ENCODE results near the gene ACOT11.

ACOT11 gene

DNA sequence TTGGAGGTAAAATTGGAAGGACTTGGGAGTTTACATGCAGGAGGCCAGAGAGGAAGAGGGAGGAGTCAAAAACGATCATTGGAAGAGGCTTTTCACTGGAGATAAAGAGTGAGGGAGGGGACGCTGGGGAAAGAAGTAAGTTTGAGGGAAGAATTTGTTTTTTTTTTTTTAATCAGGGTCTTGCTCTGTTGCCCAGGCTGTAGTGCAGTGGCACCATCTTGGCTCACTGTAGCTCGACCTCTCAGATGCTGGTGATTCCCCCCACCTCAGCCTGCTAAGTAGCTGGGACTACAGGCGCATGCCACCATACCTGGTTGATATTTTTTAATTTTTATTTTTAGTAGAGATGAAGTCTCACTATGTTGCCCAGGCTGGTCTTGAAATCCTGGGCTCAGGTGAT, 92.3 kb downstream of the ACOT11 start (continued):
- TF ChIP-seq ESRRG (CRISPR knock-in tag; IDR thresholded peaks at IDR 0.05) (no peak), RARB (CRISPR knock-in tag; IDR thresholded peaks at IDR 0.05) (no peak), CSDC2 (CRISPR knock-in tag; IDR thresholded peaks at IDR 0.05) (no peak), ZNF70 (CRISPR knock-in tag; IDR thresholded peaks at IDR 0.05) (no peak), ARNTL (CRISPR knock-in tag; IDR thresholded peaks at IDR 0.05; ENCODE audit: borderline replicate concordance, low read depth) (no peak), PPARA (CRISPR knock-in tag; IDR thresholded peaks at IDR 0.05; ENCODE audit: borderline replicate concordance) (no peak), TCF4 (CRISPR knock-in tag; IDR thresholded peaks at IDR 0.05; ENCODE audit: borderline replicate concordance) (no peak)

DNA sequence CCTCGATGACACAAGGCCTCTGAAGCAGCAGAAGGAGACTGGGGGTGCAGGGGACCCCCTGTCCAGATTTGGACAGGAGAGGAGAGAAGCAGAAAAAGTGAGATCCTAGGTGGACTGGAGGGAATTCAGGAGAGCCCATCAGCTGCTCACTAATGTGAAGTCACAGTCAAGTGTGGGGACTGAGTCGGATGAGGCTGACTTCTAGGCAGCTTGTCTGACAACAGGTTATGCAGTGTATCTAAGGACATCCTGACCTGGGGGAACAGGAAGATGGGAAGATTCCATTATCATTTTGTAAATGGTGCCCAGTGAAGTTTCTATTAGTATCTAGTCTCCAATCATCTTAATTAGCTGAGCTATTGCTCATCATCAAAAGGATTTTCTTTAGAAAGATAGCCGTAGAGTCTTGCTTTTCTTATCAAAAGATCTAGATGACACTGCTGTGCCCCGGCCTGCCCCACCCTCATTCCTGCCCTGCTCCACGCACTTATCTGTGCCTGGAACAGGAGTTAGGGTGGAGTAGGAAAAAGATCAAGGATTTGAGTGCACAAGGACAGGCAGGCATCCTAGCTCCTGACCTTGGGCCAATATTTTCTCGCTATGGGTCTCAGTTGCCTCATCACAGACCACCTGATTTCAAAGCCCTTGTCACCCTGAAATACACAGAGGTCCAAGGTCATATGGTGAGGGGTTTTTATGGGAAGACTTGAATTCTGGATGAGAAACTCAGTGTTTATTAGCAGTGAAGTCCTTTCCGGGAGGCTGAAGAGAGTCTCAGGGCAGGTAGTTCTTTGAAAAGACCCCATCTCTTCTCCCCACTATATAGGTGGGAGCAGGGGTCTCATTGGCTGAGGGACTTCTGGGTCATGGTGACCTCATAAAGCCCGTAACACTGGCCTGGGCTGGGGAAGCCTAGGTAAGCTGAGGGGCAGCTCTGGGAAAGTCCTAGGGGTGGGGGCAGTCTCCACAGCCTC, 93.1 kb downstream of the ACOT11 start, which contains the start of gene MROH7:
Gene MROH7 (plus strand): TSS at position 924 of the 974 bp plus-strand sequence. CDS start 11,141 bp downstream, outside the sequence.
- no peak for ATAC-seq
- TF ChIP-seq BACH2 (CRISPR knock-in tag; IDR thresholded peaks at IDR 0.05; ENCODE audit: borderline replicate concordance) (no peak), PPARA (CRISPR knock-in tag; IDR thresholded peaks at IDR 0.05; ENCODE audit: borderline replicate concordance) (no peak), OSR1 (CRISPR knock-in tag; IDR thresholded peaks at IDR 0.05) (no peak)
- TF ChIP-seq, protein P1, sequence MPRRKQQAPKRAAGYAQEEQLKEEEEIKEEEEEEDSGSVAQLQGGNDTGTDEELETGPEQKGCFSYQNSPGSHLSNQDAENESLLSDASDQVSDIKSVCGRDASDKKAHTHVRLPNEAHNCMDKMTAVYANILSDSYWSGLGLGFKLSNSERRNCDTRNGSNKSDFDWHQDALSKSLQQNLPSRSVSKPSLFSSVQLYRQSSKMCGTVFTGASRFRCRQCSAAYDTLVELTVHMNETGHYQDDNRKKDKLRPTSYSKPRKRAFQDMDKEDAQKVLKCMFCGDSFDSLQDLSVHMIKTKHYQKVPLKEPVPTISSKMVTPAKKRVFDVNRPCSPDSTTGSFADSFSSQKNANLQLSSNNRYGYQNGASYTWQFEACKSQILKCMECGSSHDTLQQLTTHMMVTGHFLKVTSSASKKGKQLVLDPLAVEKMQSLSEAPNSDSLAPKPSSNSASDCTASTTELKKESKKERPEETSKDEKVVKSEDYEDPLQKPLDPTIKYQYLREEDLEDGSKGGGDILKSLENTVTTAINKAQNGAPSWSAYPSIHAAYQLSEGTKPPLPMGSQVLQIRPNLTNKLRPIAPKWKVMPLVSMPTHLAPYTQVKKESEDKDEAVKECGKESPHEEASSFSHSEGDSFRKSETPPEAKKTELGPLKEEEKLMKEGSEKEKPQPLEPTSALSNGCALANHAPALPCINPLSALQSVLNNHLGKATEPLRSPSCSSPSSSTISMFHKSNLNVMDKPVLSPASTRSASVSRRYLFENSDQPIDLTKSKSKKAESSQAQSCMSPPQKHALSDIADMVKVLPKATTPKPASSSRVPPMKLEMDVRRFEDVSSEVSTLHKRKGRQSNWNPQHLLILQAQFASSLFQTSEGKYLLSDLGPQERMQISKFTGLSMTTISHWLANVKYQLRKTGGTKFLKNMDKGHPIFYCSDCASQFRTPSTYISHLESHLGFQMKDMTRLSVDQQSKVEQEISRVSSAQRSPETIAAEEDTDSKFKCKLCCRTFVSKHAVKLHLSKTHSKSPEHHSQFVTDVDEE (CRISPR knock-in tag; IDR thresholded peaks at IDR 0.05) = no peak

DNA sequence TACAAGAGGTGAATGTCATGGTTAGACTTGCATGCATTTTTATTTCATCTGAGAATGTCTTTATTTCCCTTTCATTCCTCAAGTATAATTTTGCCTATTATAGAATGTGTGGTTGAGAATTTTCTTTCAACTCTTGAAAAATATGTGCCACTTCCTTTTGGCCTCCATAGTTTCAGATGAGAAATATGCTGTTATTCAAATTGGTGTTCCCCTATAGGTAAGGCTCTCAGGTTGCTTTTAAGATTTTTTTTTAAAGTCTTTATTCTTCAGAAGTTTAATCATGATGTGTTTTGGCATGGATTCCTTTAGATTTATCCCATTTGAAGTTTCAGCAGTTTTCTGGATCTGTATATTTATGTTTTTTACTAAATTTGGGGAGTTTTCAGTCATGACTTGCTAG, 95.7 kb downstream of the ACOT11 start:
- ATAC-seq = no peak
- no peak for TF ChIP-seq SNAI2 (CRISPR knock-in tag; IDR thresholded peaks at IDR 0.05)
- no peak for TF ChIP-seq ISL1 (CRISPR knock-in tag; IDR thresholded peaks at IDR 0.05)
- TF ChIP-seq BACH2 (CRISPR knock-in tag; IDR thresholded peaks at IDR 0.05; ENCODE audit: borderline replicate concordance) = no peak
- TF ChIP-seq, protein P2, sequence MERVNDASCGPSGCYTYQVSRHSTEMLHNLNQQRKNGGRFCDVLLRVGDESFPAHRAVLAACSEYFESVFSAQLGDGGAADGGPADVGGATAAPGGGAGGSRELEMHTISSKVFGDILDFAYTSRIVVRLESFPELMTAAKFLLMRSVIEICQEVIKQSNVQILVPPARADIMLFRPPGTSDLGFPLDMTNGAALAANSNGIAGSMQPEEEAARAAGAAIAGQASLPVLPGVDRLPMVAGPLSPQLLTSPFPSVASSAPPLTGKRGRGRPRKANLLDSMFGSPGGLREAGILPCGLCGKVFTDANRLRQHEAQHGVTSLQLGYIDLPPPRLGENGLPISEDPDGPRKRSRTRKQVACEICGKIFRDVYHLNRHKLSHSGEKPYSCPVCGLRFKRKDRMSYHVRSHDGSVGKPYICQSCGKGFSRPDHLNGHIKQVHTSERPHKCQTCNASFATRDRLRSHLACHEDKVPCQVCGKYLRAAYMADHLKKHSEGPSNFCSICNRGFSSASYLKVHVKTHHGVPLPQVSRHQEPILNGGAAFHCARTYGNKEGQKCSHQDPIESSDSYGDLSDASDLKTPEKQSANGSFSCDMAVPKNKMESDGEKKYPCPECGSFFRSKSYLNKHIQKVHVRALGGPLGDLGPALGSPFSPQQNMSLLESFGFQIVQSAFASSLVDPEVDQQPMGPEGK (CRISPR knock-in tag; IDR thresholded peaks at IDR 0.05; ENCODE audit: borderline replicate concordance) = no peak
- no peak for TF ChIP-seq ESRRG (CRISPR knock-in tag; IDR thresholded peaks at IDR 0.05)
- TF ChIP-seq, protein P3, sequence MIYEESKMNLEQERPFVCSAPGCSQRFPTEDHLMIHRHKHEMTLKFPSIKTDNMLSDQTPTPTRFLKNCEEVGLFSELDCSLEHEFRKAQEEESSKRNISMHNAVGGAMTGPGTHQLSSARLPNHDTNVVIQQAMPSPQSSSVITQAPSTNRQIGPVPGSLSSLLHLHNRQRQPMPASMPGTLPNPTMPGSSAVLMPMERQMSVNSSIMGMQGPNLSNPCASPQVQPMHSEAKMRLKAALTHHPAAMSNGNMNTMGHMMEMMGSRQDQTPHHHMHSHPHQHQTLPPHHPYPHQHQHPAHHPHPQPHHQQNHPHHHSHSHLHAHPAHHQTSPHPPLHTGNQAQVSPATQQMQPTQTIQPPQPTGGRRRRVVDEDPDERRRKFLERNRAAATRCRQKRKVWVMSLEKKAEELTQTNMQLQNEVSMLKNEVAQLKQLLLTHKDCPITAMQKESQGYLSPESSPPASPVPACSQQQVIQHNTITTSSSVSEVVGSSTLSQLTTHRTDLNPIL (CRISPR knock-in tag; IDR thresholded peaks at IDR 0.05; ENCODE audit: low read depth) = no peak
- TF ChIP-seq ZNF565 (CRISPR knock-in tag; conservative IDR thresholded peaks at IDR 0.05; ENCODE audit: low read depth) = no peak
- TF ChIP-seq, protein P1 (CRISPR knock-in tag; IDR thresholded peaks at IDR 0.05) = no peak
- no peak for TF ChIP-seq TCF4 (CRISPR knock-in tag; IDR thresholded peaks at IDR 0.05; ENCODE audit: borderline replicate concordance)
- TF ChIP-seq ZNF70 (CRISPR knock-in tag; IDR thresholded peaks at IDR 0.05) = no peak
- no peak for TF ChIP-seq ZFP3 (CRISPR knock-in tag; IDR thresholded peaks at IDR 0.05)
- TF ChIP-seq OSR1 (CRISPR knock-in tag; IDR thresholded peaks at IDR 0.05) = no peak
- TF ChIP-seq PPARA (CRISPR knock-in tag; IDR thresholded peaks at IDR 0.05; ENCODE audit: borderline replicate concordance) = no peak
- no peak for TF ChIP-seq ARNTL (CRISPR knock-in tag; IDR thresholded peaks at IDR 0.05; ENCODE audit: borderline replicate concordance, low read depth)
- no peak for TF ChIP-seq ZC3H10 (CRISPR knock-in tag; IDR thresholded peaks at IDR 0.05)
- no peak for TF ChIP-seq CSDC2 (CRISPR knock-in tag; IDR thresholded peaks at IDR 0.05)
- TF ChIP-seq GLIS3 (CRISPR knock-in tag; IDR thresholded peaks at IDR 0.05) = no peak
- TF ChIP-seq RARB (CRISPR knock-in tag; IDR thresholded peaks at IDR 0.05) = no peak
- TF ChIP-seq, protein P4, sequence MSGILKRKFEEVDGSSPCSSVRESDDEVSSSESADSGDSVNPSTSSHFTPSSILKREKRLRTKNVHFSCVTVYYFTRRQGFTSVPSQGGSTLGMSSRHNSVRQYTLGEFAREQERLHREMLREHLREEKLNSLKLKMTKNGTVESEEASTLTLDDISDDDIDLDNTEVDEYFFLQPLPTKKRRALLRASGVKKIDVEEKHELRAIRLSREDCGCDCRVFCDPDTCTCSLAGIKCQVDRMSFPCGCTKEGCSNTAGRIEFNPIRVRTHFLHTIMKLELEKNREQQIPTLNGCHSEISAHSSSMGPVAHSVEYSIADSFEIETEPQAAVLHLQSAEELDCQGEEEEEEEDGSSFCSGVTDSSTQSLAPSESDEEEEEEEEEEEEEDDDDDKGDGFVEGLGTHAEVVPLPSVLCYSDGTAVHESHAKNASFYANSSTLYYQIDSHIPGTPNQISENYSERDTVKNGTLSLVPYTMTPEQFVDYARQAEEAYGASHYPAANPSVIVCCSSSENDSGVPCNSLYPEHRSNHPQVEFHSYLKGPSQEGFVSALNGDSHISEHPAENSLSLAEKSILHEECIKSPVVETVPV (CRISPR knock-in tag; IDR thresholded peaks at IDR 0.05) = no peak
- no peak for TF ChIP-seq TOX (CRISPR knock-in tag; IDR thresholded peaks at IDR 0.05; ENCODE audit: borderline replicate concordance)
